ENCODE measurements around the gene LARP1B. TPM values are rescaled to one million over a fixed set of nuclear protein-coding genes. Genes with fewer than 3 reads are reported as not detected.
"Not testable (repeated sequence)": the region's sequence is repeated elsewhere in the genome, so short reads cannot be mapped to it uniquely, and the experiment has no call there.

LARP1B gene
- total RNA-seq, 2 donors from 2014 or later = 28.8 to 29.5 TPM

DNA sequence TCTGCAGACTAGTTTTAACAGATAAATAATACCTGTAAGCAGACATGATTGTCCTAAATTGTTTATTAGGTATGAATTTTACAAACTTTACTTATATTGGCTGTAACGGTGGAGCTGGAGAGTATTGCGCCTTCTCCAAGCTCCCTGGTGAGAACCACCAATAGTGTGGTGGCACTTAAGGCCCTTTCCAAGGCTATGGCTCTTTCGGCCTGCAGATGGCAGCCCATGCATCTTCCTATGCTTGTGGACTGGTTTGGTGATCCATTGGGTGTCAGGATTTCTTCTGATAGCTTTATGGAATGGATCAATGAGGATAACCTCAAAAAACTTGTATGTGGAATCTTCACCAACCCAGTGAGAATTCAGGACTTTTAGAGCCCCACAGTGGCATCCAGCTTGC lies 7.8 kb downstream of the LARP1B start:
- no peak for DNase-seq
- Histone ChIP-seq H3K27me3 (no peaks in the 10 kb centered on the region), H3K4me3 (no peak overlapping the region), H3K36me3 (no peaks in the 10 kb centered on the region), H3K9ac (ENCODE audit: low read depth in 2 of 2, low read length in 2 of 2) (no peak overlapping the region), H3K4me1 (peaks cover 6% of the 10 kb centered on the region), H3K9me3 (no peaks in the 10 kb centered on the region), H3K27ac (no peak overlapping the region)
- TF ChIP-seq CTCF (IDR thresholded peaks at IDR 0.05) = no peak
- intact Hi-C loops (cut with DNase I) = no loop called here

- Histone ChIP-seq H3K4me3 (no peak overlapping the region), H3K27ac (no peak overlapping the region), H3K9me3 (no peaks in the 10 kb centered on the region), H3K36me3 (no peaks in the 10 kb centered on the region), H3K9ac (ENCODE audit: low read depth in 2 of 2, low read length in 2 of 2) (no peak overlapping the region), H3K4me1 (no peaks in the 10 kb centered on the region), H3K27me3 (no peaks in the 10 kb centered on the region)
- intact Hi-C loops (cut with DNase I) = no loop called here
- no peak for DNase-seq
- TF ChIP-seq CTCF (IDR thresholded peaks at IDR 0.05) = no peak
Measured at GRCh38 chr4:128076464-128076863, 15.4 kb downstream of the LARP1B start.

GRCh38 chr4:128095293-128095692 lies 34.2 kb downstream of the LARP1B start:
- DNase-seq; H3K27me3 ChIP-seq; H3K9ac ChIP-seq (ENCODE audit: low read depth in 2 of 2, low read length in 2 of 2); H3K27ac ChIP-seq; H3K9me3 ChIP-seq; H3K4me3 ChIP-seq; H3K36me3 ChIP-seq; H3K4me1 ChIP-seq; intact Hi-C loops (cut with DNase I): not testable (repeated sequence)

GRCh38 chr4:128107766-128108165 lies 46.7 kb downstream of the LARP1B start:
- DNase-seq = no peak
- Histone ChIP-seq H3K36me3 (no peaks in the 10 kb centered on the region), H3K4me3 (no peak overlapping the region), H3K9me3 (no peaks in the 10 kb centered on the region), H3K27me3 (no peaks in the 10 kb centered on the region), H3K4me1 (no peaks in the 10 kb centered on the region), H3K27ac (no peak overlapping the region), H3K9ac (ENCODE audit: low read depth in 2 of 2, low read length in 2 of 2) (no peak overlapping the region)
- intact Hi-C loops (cut with DNase I) = no loop called here
- no peak for TF ChIP-seq CTCF (IDR thresholded peaks at IDR 0.05)

GRCh38 chr4:128123036-128123435 lies 61.9 kb downstream of the LARP1B start:
- no peak for TF ChIP-seq CTCF (IDR thresholded peaks at IDR 0.05)
- Histone ChIP-seq H3K36me3 (peaks cover 6% of the 10 kb centered on the region), H3K27ac (no peak overlapping the region), H3K4me3 (no peak overlapping the region), H3K27me3 (no peaks in the 10 kb centered on the region), H3K4me1 (no peaks in the 10 kb centered on the region), H3K9me3 (no peaks in the 10 kb centered on the region), H3K9ac (ENCODE audit: low read depth in 2 of 2, low read length in 2 of 2) (no peak overlapping the region)
- no peak for DNase-seq
- intact Hi-C loops (cut with DNase I) = no loop called here

GRCh38 chr4:128130621-128131020 lies 69.5 kb downstream of the LARP1B start:
- H3K9ac ChIP-seq (ENCODE audit: low read depth in 2 of 2, low read length in 2 of 2) = no peak overlapping the region
- intact Hi-C loops (cut with DNase I) = no loop called here
- no peaks in the 10 kb centered on the region for H3K27me3 ChIP-seq
- no peak for TF ChIP-seq CTCF (IDR thresholded peaks at IDR 0.05)
- H3K27ac ChIP-seq = no peak overlapping the region
- H3K36me3 ChIP-seq = no peaks in the 10 kb centered on the region
- H3K9me3 ChIP-seq = no peaks in the 10 kb centered on the region
- H3K4me3 ChIP-seq = no peak overlapping the region
- DNase-seq = no peak
- H3K4me1 ChIP-seq = no peaks in the 10 kb centered on the region

Measured in colonic mucosa (tissue), 4 donors.